Esophagus muscularis mucosa (tissue), 3 donors: Measurements from ENCODE around the gene KIR3DL2.
"Not testable (repeated sequence)": the region's sequence is repeated elsewhere in the genome, so short reads cannot be mapped to it uniquely, and the experiment has no call there.

Source experiments
- CTCF ChIP-seq, 3 experiments: fragments of 200-600 bp in 2 of 3; fragments of 450-650 bp in 1 of 3; sonication (generic) in 2 of 3; IDR thresholded peaks; one replicate each; pipeline ENCODE4 v1.5.1; 2017 to 2019; ENCODE audit warnings: antibody characterized with exemption in 3 of 3, mild to moderate bottlenecking in 2 of 3, moderate library complexity in 1 of 3
- POLR2A ChIP-seq: fragments of 450-650 bp; IDR thresholded peaks from one replicate; pipeline ENCODE4 v1.6.1; 2017; ENCODE audit warnings: antibody characterized with exemption, moderate library complexity, mild to moderate bottlenecking, low read depth
- POLR2AphosphoS5 ChIP-seq, 2 donors: sonication (generic); formaldehyde crosslinking; IDR thresholded peaks; one replicate each; pipeline ENCODE4 v1.6.1; 2017; ENCODE audit warnings: antibody characterized with exemption in 2 of 2

DNA sequence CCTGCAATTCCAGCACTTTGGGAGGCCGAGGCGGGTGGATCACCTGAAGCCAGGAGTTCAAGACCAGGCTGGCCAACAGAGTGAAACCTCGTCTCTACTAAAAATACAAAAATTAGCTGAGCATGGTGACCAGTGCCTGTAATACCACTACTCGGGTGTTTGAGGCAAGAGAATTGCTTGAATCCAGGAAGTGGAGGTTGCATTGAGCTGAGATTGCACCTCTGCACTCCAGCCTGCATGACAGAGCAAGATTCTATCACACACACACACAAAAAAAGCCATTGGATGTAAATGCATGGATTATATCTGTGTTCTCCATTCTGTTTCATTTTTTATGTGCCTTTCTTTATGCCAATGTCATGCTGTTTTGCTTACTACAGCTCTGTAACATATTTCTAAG, 25.8 kb upstream of the KIR3DL2 start:
- not testable (repeated sequence) for TF ChIP-seq CTCF (IDR thresholded peaks at IDR 0.05); POLR2A; POLR2AphosphoS5 (IDR thresholded peaks at IDR 0.05)
